GM23338 (cell line): ENCODE measurements around the gene NTM. TPM values are rescaled to one million over a fixed set of nuclear protein-coding genes. Genes with fewer than 3 reads are reported as not detected.

ENCODE experiments used
- ATAC-seq: fragments of 200-7000 bp; cut with Tn5 transposase; 3 replicates; pipeline ENCODE4 v1.9.1; 2020
- DNase-seq: peaks from one replicate; pipeline ENCODE4 v3.0.0-alpha.2; 2015; ENCODE audit warnings: low spot score
- H2AFZ ChIP-seq: fragments of 200-600 bp; sonication (generic); 2 replicates; pipeline ENCODE4 v1.8.0; 2016; ENCODE audit warnings: antibody characterized with exemption, mild to moderate bottlenecking, moderate library complexity
- H3F3A ChIP-seq: fragments of 200-600 bp; sonication (generic); replicated peaks from 2 replicates; pipeline ENCODE4 v1.8.0; 2017; ENCODE audit warnings: antibody characterized with exemption, mixed run types, low read depth
- H3K27ac ChIP-seq: fragments of 200-600 bp; sonication (generic); 2 replicates; pipeline ENCODE4 v1.6.1; 2016; ENCODE audit warnings: low read depth
- H3K27me3 ChIP-seq: fragments of 200-600 bp; sonication (generic); 2 replicates; pipeline ENCODE4 v1.8.0; 2016; ENCODE audit warnings: mild to moderate bottlenecking, mixed run types, moderate library complexity; ENCODE audit not compliant: insufficient read depth
- H3K36me3 ChIP-seq: fragments of 200-600 bp; sonication (generic); 2 replicates; pipeline ENCODE4 v1.8.0; 2016; ENCODE audit warnings: mild to moderate bottlenecking; ENCODE audit not compliant: insufficient read depth
- H3K4me1 ChIP-seq: fragments of 200-600 bp; sonication (generic); 2 replicates; pipeline ENCODE4 v1.8.0; 2016; ENCODE audit warnings: mild to moderate bottlenecking, moderate library complexity; ENCODE audit not compliant: insufficient read depth
- H3K4me2 ChIP-seq: fragments of 200-600 bp; sonication (generic); 2 replicates; pipeline ENCODE4 v1.7.1; 2017; ENCODE audit warnings: mixed run types
- H3K4me3 ChIP-seq: fragments of 200-600 bp; sonication (generic); 2 replicates; pipeline ENCODE4 v1.6.1; 2016; ENCODE audit warnings: mixed run types
- H3K79me2 ChIP-seq: fragments of 200-600 bp; sonication (generic); replicated peaks from 2 replicates; pipeline ENCODE4 v1.8.0; 2017; ENCODE audit warnings: mild to moderate bottlenecking; ENCODE audit not compliant: insufficient read depth
- H3K9me2 ChIP-seq: fragments of 200-600 bp; sonication (generic); 2 replicates; pipeline ENCODE4 v1.8.0; 2017; ENCODE audit not compliant: insufficient read depth
- H4K20me1 ChIP-seq: fragments of 200-600 bp; sonication (generic); replicated peaks from 2 replicates; pipeline ENCODE4 v1.8.0; 2017; ENCODE audit warnings: mild to moderate bottlenecking; ENCODE audit not compliant: insufficient read depth
- H3K27ac Mint-ChIP-seq: 2 replicates; pipeline ENCODE4 v1.8.0; 2020; ENCODE audit warnings: inconsistent platforms, mild to moderate bottlenecking, moderate library complexity, mixed read lengths
- H3K27me3 Mint-ChIP-seq: 3 replicates; pipeline ENCODE4 v1.8.0; 2022; ENCODE audit warnings: low read depth, mild to moderate bottlenecking, moderate library complexity, mixed read lengths, inconsistent platforms; ENCODE audit not compliant: insufficient read depth, poor library complexity
- H3K36me3 Mint-ChIP-seq: 3 replicates; pipeline ENCODE4 v1.8.0; 2021; ENCODE audit warnings: low read depth, mild to moderate bottlenecking, inconsistent platforms, moderate library complexity, mixed read lengths
- H3K4me1 Mint-ChIP-seq: 3 replicates; pipeline ENCODE4 v1.8.0; 2020; ENCODE audit warnings: mild to moderate bottlenecking, inconsistent platforms, mixed read lengths
- H3K4me3 Mint-ChIP-seq: 3 replicates; pipeline ENCODE4 v1.8.0; 2021; ENCODE audit warnings: moderate library complexity, mild to moderate bottlenecking, inconsistent platforms, mixed read lengths
- H3K9me3 Mint-ChIP-seq: 3 replicates; pipeline ENCODE4 v1.8.0; 2020; ENCODE audit warnings: moderate library complexity, mild to moderate bottlenecking, inconsistent platforms, mixed read lengths
- ETS1 ChIP-seq: IDR thresholded peaks from 2 replicates; pipeline ENCODE4 v1.6.1; 2016; ENCODE audit warnings: antibody characterized with exemption
- EZH2 ChIP-seq: fragments of 200-600 bp; sonication (generic); IDR thresholded peaks from one replicate; pipeline ENCODE4 v1.8.0; 2017; ENCODE audit warnings: antibody characterized with exemption, mild to moderate bottlenecking, low read depth; ENCODE audit not compliant: unreplicated experiment
- ZNF114 ChIP-seq: fragments of 250-450 bp; sonication (Bioruptor Pico); IDR thresholded peaks from 2 replicates; pipeline ENCODE4 v1.5.0; 2020; ENCODE audit warnings: mild to moderate bottlenecking, moderate library complexity
- ZNF462 ChIP-seq: fragments of 250-450 bp; sonication (Bioruptor Pico); IDR thresholded peaks from 2 replicates; pipeline ENCODE4 v1.5.0; 2020; ENCODE audit warnings: mild to moderate bottlenecking, moderate library complexity
- polyA plus RNA-seq: library from polyadenylated mRNA; unstranded; fragments of >200 nt; fragmentation: Nextera tagmentation; extraction: Ambion mirVana; gene quantifications from 2 replicates; pipeline ENCODE4 v1.2.1, GENCODE V29; 2016
- total RNA-seq: library from RNA; depleted of rRNA; stranded (reverse); fragments of >200 nt; shearing (Covaris generic); gene quantifications from 2 replicates; pipeline ENCODE4 v1.2.3, GENCODE V29; 2014

The NTM gene
- total and polyA plus RNA-seq, 2 experiments from 2014 or later: 10.6 to 14.6 TPM

GRCh38 chr11:131677828-131678470 is 307.5 kb downstream of the NTM start:
- peak; percentile 57 for DNase-seq
- no peak overlapping the region for H3K4me3 ChIP-seq
- no peaks in the 10 kb centered on the region for H4K20me1 ChIP-seq
- H3K4me1 ChIP-seq: peaks cover 12% of the 10 kb centered on the region
- TF ChIP-seq ETS1: no peak
- no peak for TF ChIP-seq EZH2
- TF ChIP-seq ZNF462 (CRISPR knock-in tag): peak; percentile 54
- TF ChIP-seq ZNF114 (CRISPR knock-in tag): no peak
- no peaks in the 10 kb centered on the region for H3K27me3 ChIP-seq
- no peak overlapping the region for H3K4me3 Mint-ChIP-seq
- ATAC-seq: peak; percentile 56
- no peak overlapping the region for H3K27ac Mint-ChIP-seq
- no peaks in the 10 kb centered on the region for H3K9me2 ChIP-seq
- H2AFZ ChIP-seq: no peak overlapping the region
- no peaks in the 10 kb centered on the region for H3F3A ChIP-seq
- H3K79me2 ChIP-seq: no peaks in the 10 kb centered on the region
- peaks cover 6% of the 10 kb centered on the region for H3K27me3 Mint-ChIP-seq
- H3K4me1 Mint-ChIP-seq: peaks cover 30% of the 10 kb centered on the region
- no peaks in the 10 kb centered on the region for H3K36me3 ChIP-seq
- H3K9me3 Mint-ChIP-seq: no peaks in the 10 kb centered on the region
- peak overlapping the region; percentile 17; the same call in 1 of the 2 replicates for H3K4me2 ChIP-seq
- no peak overlapping the region for H3K27ac ChIP-seq
- no peaks in the 10 kb centered on the region for H3K36me3 Mint-ChIP-seq
